Measurements from ENCODE around the gene AMELX.

Gene AMELX

DNA sequence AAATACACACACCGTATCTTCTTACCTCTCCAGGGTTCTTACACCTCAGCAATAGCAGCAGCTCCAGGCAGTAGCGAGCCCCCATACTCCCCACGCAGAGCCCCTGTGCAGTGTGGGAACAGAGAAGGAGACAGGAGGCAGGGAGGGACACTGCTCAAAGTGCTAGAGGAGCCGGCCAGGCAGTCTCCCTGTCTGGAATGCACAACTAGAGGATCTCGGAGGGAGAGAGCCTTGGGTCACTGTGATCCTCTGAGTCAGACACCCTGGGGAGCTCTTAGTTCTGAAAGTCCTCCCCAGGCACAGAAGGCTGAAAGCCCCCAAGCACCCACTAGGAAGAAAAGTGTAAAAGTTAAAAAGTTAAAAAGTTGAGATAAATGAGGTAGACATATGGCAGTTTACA lies 16.0 kb downstream of the AMELX start:
- ChIA-PET POLR2A (no interaction called here), CTCF (no interaction called here)

DNA sequence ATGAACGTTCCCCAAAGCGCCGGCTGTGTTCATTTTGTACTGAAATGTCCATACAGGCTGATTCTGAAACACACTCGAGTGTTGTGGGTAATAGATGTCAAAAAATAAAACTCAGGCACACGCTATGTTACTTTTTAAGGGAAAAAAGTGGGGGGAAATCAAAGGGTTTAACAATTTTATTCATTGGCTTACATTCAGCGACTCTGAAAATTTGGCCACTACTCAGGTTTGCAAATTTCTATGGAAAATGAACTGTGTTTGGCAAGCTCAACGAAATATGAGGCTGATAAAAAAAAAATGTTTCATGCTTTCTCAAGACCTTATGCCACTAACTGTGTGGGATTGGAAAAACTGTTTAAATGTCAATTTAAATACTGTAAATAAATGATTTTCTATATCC lies 18.5 kb downstream of the AMELX start:
- ChIA-PET CTCF (no interaction called here), POLR2A (no interaction called here)
- H3K4me3 ChIP-seq (ENCODE audit: low read depth, low read length): no peak overlapping the region
- DNase-seq (ENCODE audit: low read depth, low spot score): no peak
- TF ChIP-seq, protein P1, sequence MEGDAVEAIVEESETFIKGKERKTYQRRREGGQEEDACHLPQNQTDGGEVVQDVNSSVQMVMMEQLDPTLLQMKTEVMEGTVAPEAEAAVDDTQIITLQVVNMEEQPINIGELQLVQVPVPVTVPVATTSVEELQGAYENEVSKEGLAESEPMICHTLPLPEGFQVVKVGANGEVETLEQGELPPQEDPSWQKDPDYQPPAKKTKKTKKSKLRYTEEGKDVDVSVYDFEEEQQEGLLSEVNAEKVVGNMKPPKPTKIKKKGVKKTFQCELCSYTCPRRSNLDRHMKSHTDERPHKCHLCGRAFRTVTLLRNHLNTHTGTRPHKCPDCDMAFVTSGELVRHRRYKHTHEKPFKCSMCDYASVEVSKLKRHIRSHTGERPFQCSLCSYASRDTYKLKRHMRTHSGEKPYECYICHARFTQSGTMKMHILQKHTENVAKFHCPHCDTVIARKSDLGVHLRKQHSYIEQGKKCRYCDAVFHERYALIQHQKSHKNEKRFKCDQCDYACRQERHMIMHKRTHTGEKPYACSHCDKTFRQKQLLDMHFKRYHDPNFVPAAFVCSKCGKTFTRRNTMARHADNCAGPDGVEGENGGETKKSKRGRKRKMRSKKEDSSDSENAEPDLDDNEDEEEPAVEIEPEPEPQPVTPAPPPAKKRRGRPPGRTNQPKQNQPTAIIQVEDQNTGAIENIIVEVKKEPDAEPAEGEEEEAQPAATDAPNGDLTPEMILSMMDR (IDR thresholded peaks at IDR 0.05; ENCODE audit: insufficient read depth, low read length, missing control alignments): no peak

More for the DNA sequence above, 16.0 kb downstream of the AMELX start:
- DNase-seq (ENCODE audit: low read depth, low spot score): no peak
- no peak overlapping the region for H3K4me3 ChIP-seq (ENCODE audit: low read depth, low read length)
- TF ChIP-seq, protein P1 (IDR thresholded peaks at IDR 0.05; ENCODE audit: insufficient read depth, low read length, missing control alignments): no peak

DNA sequence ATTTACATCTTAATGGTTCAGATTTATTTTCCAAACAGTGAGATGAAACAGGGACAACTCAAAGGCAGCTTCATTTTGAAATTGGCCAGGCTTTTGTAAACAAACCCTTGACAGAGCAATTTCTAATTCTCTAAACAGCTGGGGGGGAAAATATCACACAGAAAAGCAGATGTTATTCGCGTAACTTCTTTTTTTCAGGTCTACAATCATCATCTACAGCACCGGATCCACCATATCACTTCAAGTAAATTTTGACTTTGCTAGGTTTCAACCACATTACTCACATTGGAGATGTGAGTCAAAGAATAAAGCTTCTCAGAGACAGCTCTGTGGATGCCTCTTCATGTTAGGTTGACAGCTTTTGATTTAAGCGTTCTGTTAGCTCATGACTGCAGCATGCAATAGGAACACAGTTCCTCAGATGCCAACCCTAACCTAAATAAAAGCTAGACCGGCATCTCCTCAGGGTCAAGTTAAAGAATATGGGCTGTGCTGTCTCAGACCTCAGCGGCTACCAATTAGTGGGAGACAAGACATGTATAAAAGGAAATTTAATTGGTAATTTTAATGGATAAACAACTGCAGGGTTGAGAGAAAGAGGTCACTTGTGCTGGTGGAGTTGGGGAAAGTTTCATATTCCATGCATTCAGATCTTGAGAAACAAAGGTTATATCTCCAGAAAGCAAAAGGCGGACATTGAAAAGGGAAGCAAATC lies 26.8 kb downstream of the AMELX start:
- ChIA-PET CTCF (no interaction called here), POLR2A (no interaction called here)
- H3K4me3 ChIP-seq (ENCODE audit: low read depth, low read length): no peak overlapping the region
- DNase-seq (ENCODE audit: low read depth, low spot score): no peak
- TF ChIP-seq, protein P1 (IDR thresholded peaks at IDR 0.05; ENCODE audit: insufficient read depth, low read length, missing control alignments): no peak

DNA sequence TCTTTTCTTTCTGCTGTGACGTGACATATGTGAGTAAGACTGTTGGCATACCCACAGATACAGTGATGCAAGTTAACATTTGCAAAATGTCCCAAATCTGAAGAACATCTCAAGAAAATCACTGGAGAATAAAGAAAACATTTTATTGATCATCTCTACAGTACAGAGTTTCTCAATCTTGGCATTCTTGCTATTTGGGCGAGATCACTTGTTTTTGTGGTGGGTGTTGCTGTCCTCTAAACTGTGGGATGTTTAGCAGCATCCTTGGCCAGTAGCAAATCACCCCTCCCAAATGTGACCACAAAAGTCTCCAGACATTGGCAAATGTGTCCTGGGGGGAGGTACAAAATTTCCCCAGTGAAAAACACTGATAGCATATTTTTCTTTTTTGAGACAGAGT lies 28.8 kb downstream of the AMELX start:
- CTCF ChIA-PET: no interaction called here
- POLR2A ChIA-PET: no interaction called here
- TF ChIP-seq, protein P1 (IDR thresholded peaks at IDR 0.05; ENCODE audit: insufficient read depth, low read length, missing control alignments): no peak
- no peak overlapping the region for H3K4me3 ChIP-seq (ENCODE audit: low read depth, low read length)
- no peak for DNase-seq (ENCODE audit: low read depth, low spot score)

DNA sequence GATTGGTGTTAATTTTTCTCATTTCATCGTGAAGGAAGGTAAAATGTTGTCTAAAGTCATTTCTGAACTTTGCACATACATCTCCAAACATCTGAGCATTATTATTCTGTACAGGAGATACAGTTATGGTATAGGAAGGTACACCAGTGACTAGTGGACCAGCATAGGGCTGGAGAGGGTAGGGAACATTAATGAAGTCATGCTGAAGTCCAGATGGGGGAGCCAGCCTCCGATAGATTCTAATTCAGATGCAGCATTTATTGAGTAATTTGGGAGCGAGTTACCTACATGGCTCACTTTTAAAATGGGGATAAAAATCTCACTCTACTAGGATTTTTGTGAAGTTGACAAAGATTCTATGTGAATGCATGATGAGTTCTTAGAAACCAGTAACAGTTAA lies 34.9 kb downstream of the AMELX start:
- DNase-seq (ENCODE audit: low read depth, low spot score): no peak
- H3K4me3 ChIP-seq (ENCODE audit: low read depth, low read length): no peak overlapping the region
- POLR2A ChIA-PET: no interaction called here
- CTCF ChIA-PET: no interaction called here
- TF ChIP-seq, protein P1 (IDR thresholded peaks at IDR 0.05; ENCODE audit: insufficient read depth, low read length, missing control alignments): no peak

DNA sequence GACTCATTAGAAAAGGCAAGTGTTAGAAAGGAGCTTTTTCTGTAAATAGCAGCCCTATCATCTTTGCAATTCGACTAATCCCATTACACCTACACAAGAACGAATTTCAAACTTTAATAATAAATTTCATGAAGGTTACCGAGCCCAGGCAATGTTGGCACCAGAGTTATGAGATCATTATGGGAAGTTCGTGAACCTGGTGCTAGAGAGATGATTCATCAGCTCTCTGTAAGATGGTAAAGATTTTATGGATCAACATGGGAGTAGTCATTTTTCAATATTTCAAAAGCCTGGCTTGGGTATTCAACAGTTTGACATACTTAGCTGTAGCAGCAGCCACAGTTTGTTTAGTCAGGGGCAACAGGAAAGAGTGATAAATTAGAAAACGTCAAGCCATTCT lies 35.8 kb downstream of the AMELX start:
- ChIA-PET POLR2A (no interaction called here), CTCF (no interaction called here)

More for the DNA sequence above, 35.8 kb downstream of the AMELX start:
- no peak for DNase-seq (ENCODE audit: low read depth, low spot score)
- TF ChIP-seq, protein P1 (IDR thresholded peaks at IDR 0.05; ENCODE audit: insufficient read depth, low read length, missing control alignments): no peak
- H3K4me3 ChIP-seq (ENCODE audit: low read depth, low read length): no peak overlapping the region
